GM23338 (cell line): ENCODE measurements around the gene WDR27. TPM values are rescaled to one million over a fixed set of nuclear protein-coding genes. Genes with fewer than 3 reads are reported as not detected.

ENCODE experiments used
- ATAC-seq: fragments of 200-7000 bp; cut with Tn5 transposase; 3 replicates; pipeline ENCODE4 v1.9.1; 2020
- DNase-seq: peaks from one replicate; pipeline ENCODE4 v3.0.0-alpha.2; 2015; ENCODE audit warnings: low spot score
- H2AFZ ChIP-seq: fragments of 200-600 bp; sonication (generic); 2 replicates; pipeline ENCODE4 v1.8.0; 2016; ENCODE audit warnings: antibody characterized with exemption, mild to moderate bottlenecking, moderate library complexity
- H3F3A ChIP-seq: fragments of 200-600 bp; sonication (generic); replicated peaks from 2 replicates; pipeline ENCODE4 v1.8.0; 2017; ENCODE audit warnings: antibody characterized with exemption, mixed run types, low read depth
- H3K27ac ChIP-seq: fragments of 200-600 bp; sonication (generic); 2 replicates; pipeline ENCODE4 v1.6.1; 2016; ENCODE audit warnings: low read depth
- H3K27me3 ChIP-seq: fragments of 200-600 bp; sonication (generic); 2 replicates; pipeline ENCODE4 v1.8.0; 2016; ENCODE audit warnings: mild to moderate bottlenecking, mixed run types, moderate library complexity; ENCODE audit not compliant: insufficient read depth
- H3K36me3 ChIP-seq: fragments of 200-600 bp; sonication (generic); 2 replicates; pipeline ENCODE4 v1.8.0; 2016; ENCODE audit warnings: mild to moderate bottlenecking; ENCODE audit not compliant: insufficient read depth
- H3K4me1 ChIP-seq: fragments of 200-600 bp; sonication (generic); 2 replicates; pipeline ENCODE4 v1.8.0; 2016; ENCODE audit warnings: mild to moderate bottlenecking, moderate library complexity; ENCODE audit not compliant: insufficient read depth
- H3K4me2 ChIP-seq: fragments of 200-600 bp; sonication (generic); 2 replicates; pipeline ENCODE4 v1.7.1; 2017; ENCODE audit warnings: mixed run types
- H3K4me3 ChIP-seq: fragments of 200-600 bp; sonication (generic); 2 replicates; pipeline ENCODE4 v1.6.1; 2016; ENCODE audit warnings: mixed run types
- H3K79me2 ChIP-seq: fragments of 200-600 bp; sonication (generic); replicated peaks from 2 replicates; pipeline ENCODE4 v1.8.0; 2017; ENCODE audit warnings: mild to moderate bottlenecking; ENCODE audit not compliant: insufficient read depth
- H3K9me2 ChIP-seq: fragments of 200-600 bp; sonication (generic); 2 replicates; pipeline ENCODE4 v1.8.0; 2017; ENCODE audit not compliant: insufficient read depth
- H4K20me1 ChIP-seq: fragments of 200-600 bp; sonication (generic); replicated peaks from 2 replicates; pipeline ENCODE4 v1.8.0; 2017; ENCODE audit warnings: mild to moderate bottlenecking; ENCODE audit not compliant: insufficient read depth
- H3K27ac Mint-ChIP-seq: 2 replicates; pipeline ENCODE4 v1.8.0; 2020; ENCODE audit warnings: inconsistent platforms, mild to moderate bottlenecking, moderate library complexity, mixed read lengths
- H3K27me3 Mint-ChIP-seq: 3 replicates; pipeline ENCODE4 v1.8.0; 2022; ENCODE audit warnings: low read depth, mild to moderate bottlenecking, moderate library complexity, mixed read lengths, inconsistent platforms; ENCODE audit not compliant: insufficient read depth, poor library complexity
- H3K36me3 Mint-ChIP-seq: 3 replicates; pipeline ENCODE4 v1.8.0; 2021; ENCODE audit warnings: low read depth, mild to moderate bottlenecking, inconsistent platforms, moderate library complexity, mixed read lengths
- H3K4me1 Mint-ChIP-seq: 3 replicates; pipeline ENCODE4 v1.8.0; 2020; ENCODE audit warnings: mild to moderate bottlenecking, inconsistent platforms, mixed read lengths
- H3K4me3 Mint-ChIP-seq: 3 replicates; pipeline ENCODE4 v1.8.0; 2021; ENCODE audit warnings: moderate library complexity, mild to moderate bottlenecking, inconsistent platforms, mixed read lengths
- H3K9me3 Mint-ChIP-seq: 3 replicates; pipeline ENCODE4 v1.8.0; 2020; ENCODE audit warnings: moderate library complexity, mild to moderate bottlenecking, inconsistent platforms, mixed read lengths
- ETS1 ChIP-seq: IDR thresholded peaks from 2 replicates; pipeline ENCODE4 v1.6.1; 2016; ENCODE audit warnings: antibody characterized with exemption
- JUNB ChIP-seq: IDR thresholded peaks from one replicate; pipeline ENCODE4 v1.6.1; 2016; ENCODE audit warnings: antibody characterized with exemption; ENCODE audit not compliant: unreplicated experiment
- NANOG ChIP-seq: IDR thresholded peaks from 2 replicates; pipeline ENCODE4 v1.6.1; 2016; ENCODE audit warnings: antibody characterized with exemption, borderline replicate concordance
- POLR2AphosphoS5 ChIP-seq: IDR thresholded peaks from 2 replicates; pipeline ENCODE4 v1.6.1; 2016; ENCODE audit warnings: antibody characterized with exemption, low read depth
- REST ChIP-seq: IDR thresholded peaks from one replicate; pipeline ENCODE4 v1.6.1; 2018; ENCODE audit warnings: antibody characterized with exemption; ENCODE audit not compliant: unreplicated experiment
- STAT1 ChIP-seq: IDR thresholded peaks from one replicate; pipeline ENCODE4 v1.6.1; 2016; ENCODE audit warnings: antibody characterized with exemption; ENCODE audit not compliant: unreplicated experiment
- ZNF114 ChIP-seq: fragments of 250-450 bp; sonication (Bioruptor Pico); IDR thresholded peaks from 2 replicates; pipeline ENCODE4 v1.5.0; 2020; ENCODE audit warnings: mild to moderate bottlenecking, moderate library complexity
- ZNF331 ChIP-seq: fragments of 250-450 bp; sonication (Bioruptor Pico); IDR thresholded peaks from 2 replicates; pipeline ENCODE4 v1.5.0; 2020; ENCODE audit warnings: low read depth, mild to moderate bottlenecking, moderate library complexity
- polyA plus RNA-seq: library from polyadenylated mRNA; unstranded; fragments of >200 nt; fragmentation: Nextera tagmentation; extraction: Ambion mirVana; gene quantifications from 2 replicates; pipeline ENCODE4 v1.2.1, GENCODE V29; 2016
- total RNA-seq: library from RNA; depleted of rRNA; stranded (reverse); fragments of >200 nt; shearing (Covaris generic); gene quantifications from 2 replicates; pipeline ENCODE4 v1.2.3, GENCODE V29; 2014
- TF ChIP-seq, protein P1 (sequence below): fragments of 250-450 bp; sonication (Bioruptor Pico); IDR thresholded peaks from 2 replicates; pipeline ENCODE4 v1.5.0; 2020; ENCODE audit warnings: mild to moderate bottlenecking, moderate library complexity

Gene WDR27
- total and polyA plus RNA-seq, 2 experiments from 2014 or later, result 55.3 to 80.4 TPM

- Histone ChIP-seq H3F3A (no peaks in the 10 kb centered on the region), H3K36me3 (peaks cover 40% of the 10 kb centered on the region; the same call in 1 of the 2 replicates), H3K4me1 (no peaks in the 10 kb centered on the region), H3K4me3 (no peak overlapping the region), H3K27me3 (no peaks in the 10 kb centered on the region), H3K27ac (no peak overlapping the region), H4K20me1 (0 out of 2 replicates have a peak, but pooled peaks cover 7% of the 10 kb centered on the region), H3K4me2 (no peak overlapping the region), H3K9me2 (no peaks in the 10 kb centered on the region), H2AFZ (no peak overlapping the region), H3K79me2 (peaks cover 26% of the 10 kb centered on the region)
- Mint-ChIP-seq H3K4me1 (no peaks in the 10 kb centered on the region), H3K27me3 (peaks cover under 1% of the 10 kb centered on the region), H3K36me3 (peaks cover 64% of the 10 kb centered on the region), H3K27ac (no peak overlapping the region), H3K4me3 (no peak overlapping the region), H3K9me3 (no peaks in the 10 kb centered on the region)
- TF ChIP-seq ETS1 (no peak), POLR2AphosphoS5 (no peak), ZNF331 (CRISPR knock-in tag) (no peak), ZNF114 (no peak), NANOG (no peak), STAT1 (no peak), REST (no peak), JUNB (no peak)
- TF ChIP-seq, protein P1, sequence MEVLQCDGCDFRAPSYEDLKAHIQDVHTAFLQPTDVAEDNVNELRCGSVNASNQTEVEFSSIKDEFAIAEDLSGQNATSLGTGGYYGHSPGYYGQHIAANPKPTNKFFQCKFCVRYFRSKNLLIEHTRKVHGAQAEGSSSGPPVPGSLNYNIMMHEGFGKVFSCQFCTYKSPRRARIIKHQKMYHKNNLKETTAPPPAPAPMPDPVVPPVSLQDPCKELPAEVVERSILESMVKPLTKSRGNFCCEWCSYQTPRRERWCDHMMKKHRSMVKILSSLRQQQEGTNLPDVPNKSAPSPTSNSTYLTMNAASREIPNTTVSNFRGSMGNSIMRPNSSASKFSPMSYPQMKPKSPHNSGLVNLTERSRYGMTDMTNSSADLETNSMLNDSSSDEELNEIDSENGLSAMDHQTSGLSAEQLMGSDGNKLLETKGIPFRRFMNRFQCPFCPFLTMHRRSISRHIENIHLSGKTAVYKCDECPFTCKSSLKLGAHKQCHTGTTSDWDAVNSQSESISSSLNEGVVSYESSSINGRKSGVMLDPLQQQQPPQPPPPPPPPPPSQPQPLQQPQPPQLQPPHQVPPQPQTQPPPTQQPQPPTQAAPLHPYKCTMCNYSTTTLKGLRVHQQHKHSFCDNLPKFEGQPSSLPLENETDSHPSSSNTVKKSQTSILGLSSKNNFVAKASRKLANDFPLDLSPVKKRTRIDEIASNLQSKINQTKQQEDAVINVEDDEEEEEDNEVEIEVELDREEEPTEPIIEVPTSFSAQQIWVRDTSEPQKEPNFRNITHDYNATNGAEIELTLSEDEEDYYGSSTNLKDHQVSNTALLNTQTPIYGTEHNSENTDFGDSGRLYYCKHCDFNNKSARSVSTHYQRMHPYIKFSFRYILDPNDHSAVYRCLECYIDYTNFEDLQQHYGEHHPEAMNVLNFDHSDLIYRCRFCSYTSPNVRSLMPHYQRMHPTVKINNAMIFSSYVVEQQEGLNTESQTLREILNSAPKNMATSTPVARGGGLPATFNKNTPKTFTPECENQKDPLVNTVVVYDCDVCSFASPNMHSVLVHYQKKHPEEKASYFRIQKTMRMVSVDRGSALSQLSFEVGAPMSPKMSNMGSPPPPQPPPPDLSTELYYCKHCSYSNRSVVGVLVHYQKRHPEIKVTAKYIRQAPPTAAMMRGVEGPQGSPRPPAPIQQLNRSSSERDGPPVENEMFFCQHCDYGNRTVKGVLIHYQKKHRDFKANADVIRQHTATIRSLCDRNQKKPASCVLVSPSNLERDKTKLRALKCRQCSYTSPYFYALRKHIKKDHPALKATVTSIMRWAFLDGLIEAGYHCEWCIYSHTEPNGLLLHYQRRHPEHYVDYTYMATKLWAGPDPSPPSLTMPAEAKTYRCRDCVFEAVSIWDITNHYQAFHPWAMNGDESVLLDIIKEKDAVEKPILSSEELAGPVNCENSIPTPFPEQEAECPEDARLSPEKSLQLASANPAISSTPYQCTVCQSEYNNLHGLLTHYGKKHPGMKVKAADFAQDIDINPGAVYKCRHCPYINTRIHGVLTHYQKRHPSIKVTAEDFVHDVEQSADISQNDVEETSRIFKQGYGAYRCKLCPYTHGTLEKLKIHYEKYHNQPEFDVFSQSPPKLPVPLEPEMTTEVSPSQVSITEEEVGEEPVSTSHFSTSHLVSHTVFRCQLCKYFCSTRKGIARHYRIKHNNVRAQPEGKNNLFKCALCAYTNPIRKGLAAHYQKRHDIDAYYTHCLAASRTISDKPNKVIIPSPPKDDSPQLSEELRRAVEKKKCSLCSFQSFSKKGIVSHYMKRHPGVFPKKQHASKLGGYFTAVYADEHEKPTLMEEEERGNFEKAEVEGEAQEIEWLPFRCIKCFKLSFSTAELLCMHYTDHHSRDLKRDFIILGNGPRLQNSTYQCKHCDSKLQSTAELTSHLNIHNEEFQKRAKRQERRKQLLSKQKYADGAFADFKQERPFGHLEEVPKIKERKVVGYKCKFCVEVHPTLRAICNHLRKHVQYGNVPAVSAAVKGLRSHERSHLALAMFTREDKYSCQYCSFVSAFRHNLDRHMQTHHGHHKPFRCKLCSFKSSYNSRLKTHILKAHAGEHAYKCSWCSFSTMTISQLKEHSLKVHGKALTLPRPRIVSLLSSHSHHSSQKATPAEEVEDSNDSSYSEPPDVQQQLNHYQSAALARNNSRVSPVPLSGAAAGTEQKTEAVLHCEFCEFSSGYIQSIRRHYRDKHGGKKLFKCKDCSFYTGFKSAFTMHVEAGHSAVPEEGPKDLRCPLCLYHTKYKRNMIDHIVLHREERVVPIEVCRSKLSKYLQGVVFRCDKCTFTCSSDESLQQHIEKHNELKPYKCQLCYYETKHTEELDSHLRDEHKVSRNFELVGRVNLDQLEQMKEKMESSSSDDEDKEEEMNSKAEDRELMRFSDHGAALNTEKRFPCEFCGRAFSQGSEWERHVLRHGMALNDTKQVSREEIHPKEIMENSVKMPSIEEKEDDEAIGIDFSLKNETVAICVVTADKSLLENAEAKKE (CRISPR knock-in tag), result no peak
- DNase-seq (no peak), ATAC-seq (no peak)
Measured at GRCh38 chr6:169714595-169714994, 12.8 kb upstream of the WDR27 start.
